ENCODE data around the gene SYT8.

SYT8 gene

DNA sequence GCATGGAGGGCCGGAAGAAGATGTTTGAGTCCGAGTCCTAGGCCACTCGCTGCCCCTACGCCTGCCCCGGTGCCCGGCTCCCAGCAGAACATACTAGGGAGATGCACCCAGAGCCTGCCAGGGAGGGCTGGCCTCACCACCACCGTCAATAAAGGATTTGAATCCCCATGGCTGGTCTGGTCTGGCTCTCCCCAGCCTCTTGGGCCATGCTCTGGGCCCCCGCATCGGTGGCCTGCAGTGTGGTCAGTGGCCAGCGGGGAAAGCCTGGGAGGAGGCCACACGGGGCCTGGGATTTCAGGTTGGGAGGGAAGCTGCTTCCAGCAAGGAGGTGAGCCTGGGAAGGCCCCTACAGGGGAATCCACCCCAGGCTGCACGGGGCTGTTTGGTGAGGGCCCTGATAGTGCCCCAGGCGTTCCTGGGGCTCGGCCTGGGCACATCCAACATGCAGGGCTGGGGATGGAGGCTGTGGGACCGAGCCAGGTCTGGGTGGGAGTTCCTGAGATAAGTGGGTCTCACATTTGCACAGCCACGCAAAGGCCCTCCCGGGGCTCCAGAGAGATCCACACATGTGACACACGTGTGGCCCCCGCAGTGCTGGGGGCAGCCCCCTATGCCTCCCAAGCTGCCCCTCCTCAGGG, 6.8 kb downstream of the SYT8 start:
- Histone ChIP-seq H3K9me3 (ENCODE audit: control insufficient read depth, insufficient read depth, low read length) (no peaks in the 10 kb centered on the region), H3K4me1 (ENCODE audit: control insufficient read depth, insufficient read depth, low read length) (no peaks in the 10 kb centered on the region), H3K27ac (ENCODE audit: low read depth, low read length) (no peak overlapping the region), H3K9ac (ENCODE audit: low read depth, low read length) (no peak overlapping the region), H3K4me3 (ENCODE audit: low read depth, low read length) (no peak overlapping the region), H3K27me3 (ENCODE audit: control insufficient read depth, insufficient read depth, low read length) (peaks cover 4% of the 10 kb centered on the region; the same call in 1 of the 2 replicates), H3K36me3 (ENCODE audit: control insufficient read depth, insufficient read depth, low read length) (no peaks in the 10 kb centered on the region)

DNA sequence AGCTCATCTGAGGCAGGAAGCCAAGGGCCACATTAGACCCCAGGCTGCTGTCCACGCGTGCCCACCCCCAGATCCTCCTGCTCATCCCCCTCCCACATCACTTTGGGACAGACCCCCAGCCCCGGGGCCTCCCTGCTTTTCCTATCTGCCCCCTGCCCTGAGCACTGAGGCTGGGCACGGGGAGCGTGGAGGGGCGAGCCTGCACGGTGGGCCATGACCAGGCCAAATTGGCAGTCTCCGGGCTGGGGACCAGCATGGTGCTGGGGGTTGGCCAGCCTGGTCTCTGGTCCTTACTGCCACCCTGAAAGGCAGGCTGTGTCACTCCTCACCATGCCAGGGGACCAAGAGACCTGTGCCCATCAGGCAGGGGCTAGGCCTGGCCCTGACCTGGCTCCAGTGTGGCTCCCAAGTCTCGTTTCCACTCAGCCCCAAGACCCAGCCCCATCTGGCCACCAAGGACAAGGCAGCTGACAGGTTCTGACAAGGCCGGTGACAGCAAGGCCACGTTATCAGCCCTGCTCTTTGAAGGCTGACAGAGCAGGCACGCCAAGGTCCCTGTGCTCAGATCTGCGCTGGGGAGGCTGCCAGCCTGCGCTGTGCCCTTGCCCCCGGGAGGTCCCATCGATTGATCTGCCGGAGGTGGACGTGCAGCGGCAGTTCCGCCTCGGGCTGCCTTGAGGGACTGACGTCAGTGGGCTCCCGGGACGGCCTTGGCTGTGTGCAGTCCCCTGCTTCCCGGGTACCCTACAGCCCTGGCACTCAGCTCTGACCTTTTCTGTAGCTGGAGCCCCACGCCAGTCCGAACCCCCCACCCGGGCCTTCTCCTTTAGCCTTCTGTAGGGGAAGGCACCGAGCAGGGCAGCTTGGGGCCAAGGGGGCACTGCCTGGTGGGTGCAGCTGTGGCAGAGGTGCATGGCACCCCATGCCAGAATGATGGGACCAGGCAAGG, 7.6 kb downstream of the SYT8 start:
- H3K4me3 ChIP-seq (ENCODE audit: low read depth, low read length) = no peak overlapping the region
- no peak overlapping the region for H3K9ac ChIP-seq (ENCODE audit: low read depth, low read length)
- no peak overlapping the region for H3K27ac ChIP-seq (ENCODE audit: low read depth, low read length)
- no peaks in the 10 kb centered on the region for H3K9me3 ChIP-seq (ENCODE audit: control insufficient read depth, insufficient read depth, low read length)
- H3K36me3 ChIP-seq (ENCODE audit: control insufficient read depth, insufficient read depth, low read length) = no peaks in the 10 kb centered on the region
- H3K4me1 ChIP-seq (ENCODE audit: control insufficient read depth, insufficient read depth, low read length) = no peaks in the 10 kb centered on the region
- H3K27me3 ChIP-seq (ENCODE audit: control insufficient read depth, insufficient read depth, low read length) = peaks cover 4% of the 10 kb centered on the region; the same call in 1 of the 2 replicates

- Histone ChIP-seq H3K27ac (ENCODE audit: low read depth, low read length) (no peak overlapping the region), H3K4me3 (ENCODE audit: low read depth, low read length) (no peak overlapping the region), H3K9me3 (ENCODE audit: control insufficient read depth, insufficient read depth, low read length) (no peaks in the 10 kb centered on the region), H3K9ac (ENCODE audit: low read depth, low read length) (no peak overlapping the region), H3K36me3 (ENCODE audit: control insufficient read depth, insufficient read depth, low read length) (no peaks in the 10 kb centered on the region), H3K27me3 (ENCODE audit: control insufficient read depth, insufficient read depth, low read length) (peaks cover 4% of the 10 kb centered on the region; the same call in 1 of the 2 replicates), H3K4me1 (ENCODE audit: control insufficient read depth, insufficient read depth, low read length) (no peaks in the 10 kb centered on the region)
Observed at GRCh38 chr11:1843098-1843473, 8.3 kb downstream of the SYT8 start.

DNA sequence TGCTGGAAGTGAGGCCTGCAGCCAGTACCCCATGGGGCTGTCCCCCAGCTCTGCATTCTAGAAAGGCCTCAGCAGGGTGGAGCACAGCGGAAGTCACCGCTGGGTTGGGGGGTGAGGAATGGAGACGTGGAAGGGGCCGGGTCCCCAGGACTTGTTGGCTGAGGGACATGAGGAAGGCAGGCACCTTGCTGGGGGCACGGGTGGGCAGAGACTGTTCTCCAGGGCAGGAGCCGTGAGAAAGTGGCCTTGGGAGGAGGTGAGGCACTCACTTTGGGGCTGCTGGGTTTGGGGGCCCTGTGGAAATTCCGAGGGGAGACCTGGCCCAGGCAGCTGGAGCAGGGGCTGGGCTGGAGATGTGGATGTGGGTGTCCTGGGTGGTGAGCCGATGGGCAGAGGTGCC, 9.0 kb downstream of the SYT8 start:
- Histone ChIP-seq H3K4me1 (ENCODE audit: control insufficient read depth, insufficient read depth, low read length) (no peaks in the 10 kb centered on the region), H3K9me3 (ENCODE audit: control insufficient read depth, insufficient read depth, low read length) (no peaks in the 10 kb centered on the region), H3K9ac (ENCODE audit: low read depth, low read length) (no peak overlapping the region), H3K27ac (ENCODE audit: low read depth, low read length) (no peak overlapping the region), H3K27me3 (ENCODE audit: control insufficient read depth, insufficient read depth, low read length) (peaks cover 4% of the 10 kb centered on the region; the same call in 1 of the 2 replicates), H3K36me3 (ENCODE audit: control insufficient read depth, insufficient read depth, low read length) (no peaks in the 10 kb centered on the region), H3K4me3 (ENCODE audit: low read depth, low read length) (no peak overlapping the region)

DNA sequence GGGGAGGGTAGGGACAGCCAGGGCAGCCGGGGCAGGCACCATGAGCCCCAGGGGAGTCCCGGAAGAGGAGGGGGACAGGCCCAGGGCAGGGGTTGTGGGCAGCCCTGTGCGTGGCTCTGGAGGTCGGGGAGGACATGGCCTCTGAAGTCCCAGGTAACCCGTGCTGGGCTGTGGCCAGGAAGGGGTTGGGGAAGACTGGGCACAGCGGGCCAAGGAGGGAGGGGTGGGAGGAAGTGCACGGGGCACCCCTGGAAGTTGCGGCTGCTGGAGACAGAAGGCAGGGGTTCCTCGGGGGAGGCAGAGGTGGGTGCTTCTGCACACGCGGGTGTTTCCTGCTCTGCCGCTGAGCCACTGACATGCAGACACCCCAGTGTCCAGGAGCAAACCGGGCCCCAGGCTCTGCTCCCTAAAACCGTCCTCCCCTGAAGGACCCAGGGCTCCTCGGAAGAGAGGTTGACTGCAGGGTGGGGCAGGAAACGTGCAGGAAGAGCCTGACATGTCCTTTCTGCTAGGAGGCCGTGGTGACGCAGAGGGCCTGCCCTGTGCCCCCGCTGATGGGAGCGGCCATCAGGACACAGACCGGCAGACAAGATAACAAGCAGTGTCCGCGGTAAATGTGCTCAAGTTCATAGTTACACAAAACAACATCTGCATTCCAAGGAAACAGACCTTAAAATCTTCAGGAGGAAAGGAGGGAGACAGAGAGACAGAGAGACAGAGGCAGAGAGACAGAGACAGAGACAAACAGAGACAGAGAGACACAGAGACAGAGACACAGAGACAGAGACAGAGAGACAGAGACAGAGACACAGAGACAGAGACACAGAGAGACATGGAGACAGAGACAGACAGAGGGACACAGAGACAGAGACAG, 9.7 kb downstream of the SYT8 start:
- H3K9ac ChIP-seq (ENCODE audit: low read depth, low read length) = no peak overlapping the region
- H3K4me3 ChIP-seq (ENCODE audit: low read depth, low read length) = no peak overlapping the region
- no peaks in the 10 kb centered on the region for H3K4me1 ChIP-seq (ENCODE audit: control insufficient read depth, insufficient read depth, low read length)
- no peaks in the 10 kb centered on the region for H3K9me3 ChIP-seq (ENCODE audit: control insufficient read depth, insufficient read depth, low read length)
- H3K27me3 ChIP-seq (ENCODE audit: control insufficient read depth, insufficient read depth, low read length) = peaks cover 4% of the 10 kb centered on the region; the same call in 1 of the 2 replicates
- no peak overlapping the region for H3K27ac ChIP-seq (ENCODE audit: low read depth, low read length)
- no peaks in the 10 kb centered on the region for H3K36me3 ChIP-seq (ENCODE audit: control insufficient read depth, insufficient read depth, low read length)

DNA sequence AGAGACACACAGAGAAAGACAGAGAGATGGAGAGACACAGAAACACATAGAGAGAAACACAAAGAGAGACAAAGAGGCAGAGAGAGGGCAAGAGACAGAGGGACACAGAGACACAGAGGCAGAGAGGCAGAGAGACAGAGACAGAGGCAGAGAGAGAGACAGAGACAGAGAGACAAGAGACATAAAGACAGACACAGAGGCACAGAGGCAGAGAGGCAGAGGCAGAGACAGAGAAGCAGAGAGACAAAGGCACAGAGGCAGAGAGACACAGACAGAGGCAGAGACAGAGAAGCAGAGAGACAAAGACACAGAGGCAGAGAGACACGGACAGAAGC, 10.3 kb downstream of the SYT8 start:
- H3K27ac ChIP-seq (ENCODE audit: low read depth, low read length) = no peak overlapping the region
- peaks cover 4% of the 10 kb centered on the region; the same call in 1 of the 2 replicates for H3K27me3 ChIP-seq (ENCODE audit: control insufficient read depth, insufficient read depth, low read length)
- no peaks in the 10 kb centered on the region for H3K36me3 ChIP-seq (ENCODE audit: control insufficient read depth, insufficient read depth, low read length)
- no peak overlapping the region for H3K9ac ChIP-seq (ENCODE audit: low read depth, low read length)
- no peak overlapping the region for H3K4me3 ChIP-seq (ENCODE audit: low read depth, low read length)
- H3K9me3 ChIP-seq (ENCODE audit: control insufficient read depth, insufficient read depth, low read length) = no peaks in the 10 kb centered on the region
- no peaks in the 10 kb centered on the region for H3K4me1 ChIP-seq (ENCODE audit: control insufficient read depth, insufficient read depth, low read length)

- no peaks in the 10 kb centered on the region for H3K4me1 ChIP-seq (ENCODE audit: control insufficient read depth, insufficient read depth, low read length)
- H3K27ac ChIP-seq (ENCODE audit: low read depth, low read length) = no peak overlapping the region
- peaks cover 4% of the 10 kb centered on the region; the same call in 1 of the 2 replicates for H3K27me3 ChIP-seq (ENCODE audit: control insufficient read depth, insufficient read depth, low read length)
- no peak overlapping the region for H3K4me3 ChIP-seq (ENCODE audit: low read depth, low read length)
- no peaks in the 10 kb centered on the region for H3K36me3 ChIP-seq (ENCODE audit: control insufficient read depth, insufficient read depth, low read length)
- no peaks in the 10 kb centered on the region for H3K9me3 ChIP-seq (ENCODE audit: control insufficient read depth, insufficient read depth, low read length)
- no peak overlapping the region for H3K9ac ChIP-seq (ENCODE audit: low read depth, low read length)
Observed at GRCh38 chr11:1845561-1846452, 11.0 kb downstream of the SYT8 start.

- Histone ChIP-seq H3K36me3 (ENCODE audit: control insufficient read depth, insufficient read depth, low read length) (no peaks in the 10 kb centered on the region), H3K4me1 (ENCODE audit: control insufficient read depth, insufficient read depth, low read length) (no peaks in the 10 kb centered on the region), H3K9ac (ENCODE audit: low read depth, low read length) (no peak overlapping the region), H3K9me3 (ENCODE audit: control insufficient read depth, insufficient read depth, low read length) (no peaks in the 10 kb centered on the region), H3K4me3 (ENCODE audit: low read depth, low read length) (no peak overlapping the region), H3K27ac (ENCODE audit: low read depth, low read length) (no peak overlapping the region), H3K27me3 (ENCODE audit: control insufficient read depth, insufficient read depth, low read length) (peaks cover 4% of the 10 kb centered on the region; the same call in 1 of the 2 replicates)
Observed at GRCh38 chr11:1846453-1846932, 11.7 kb downstream of the SYT8 start.

- no peaks in the 10 kb centered on the region for H3K4me1 ChIP-seq (ENCODE audit: control insufficient read depth, insufficient read depth, low read length)
- no peaks in the 10 kb centered on the region for H3K36me3 ChIP-seq (ENCODE audit: control insufficient read depth, insufficient read depth, low read length)
- H3K27me3 ChIP-seq (ENCODE audit: control insufficient read depth, insufficient read depth, low read length) = peaks cover 4% of the 10 kb centered on the region; the same call in 1 of the 2 replicates
Observed at GRCh38 chr11:1847006-1847735, 12.4 kb downstream of the SYT8 start.

More at GRCh38 chr11:1847006-1847735, 12.4 kb downstream of the SYT8 start:
- Histone ChIP-seq H3K4me3 (ENCODE audit: low read depth, low read length) (no peak overlapping the region), H3K9ac (ENCODE audit: low read depth, low read length) (no peak overlapping the region), H3K9me3 (ENCODE audit: control insufficient read depth, insufficient read depth, low read length) (no peaks in the 10 kb centered on the region), H3K27ac (ENCODE audit: low read depth, low read length) (no peak overlapping the region)

All from HUES48 (cell line).